Colonic mucosa (tissue), 4 donors: ENCODE measurements around the gene MMRN2. TPM values are rescaled to one million over a fixed set of nuclear protein-coding genes. Genes with fewer than 3 reads are reported as not detected.

Experiments used
- DNase-seq: peaks from one replicate; pipeline ENCODE4 v3.0.0-alpha.2; 2020
- H3K27ac ChIP-seq: fragments of 200-600 bp; one replicate; pipeline ENCODE4 v1.8.0; 2021
- H3K27me3 ChIP-seq: fragments of 200-600 bp; one replicate; pipeline ENCODE4 v1.8.0; 2021
- H3K36me3 ChIP-seq: fragments of 200-600 bp; one replicate; pipeline ENCODE4 v1.8.0; 2021
- H3K4me1 ChIP-seq: fragments of 200-600 bp; one replicate; pipeline ENCODE4 v1.8.0; 2021; ENCODE audit warnings: mild to moderate bottlenecking
- H3K4me3 ChIP-seq: fragments of 200-600 bp; one replicate; pipeline ENCODE4 v1.8.0; 2021
- H3K9ac ChIP-seq, 2 donors: one replicate each; pipeline ENCODE4 v1.7.0; 2013; ENCODE audit warnings: control low read depth in 2 of 2, low read depth in 2 of 2, low read length in 2 of 2
- H3K9me3 ChIP-seq: fragments of 200-600 bp; one replicate; pipeline ENCODE4 v1.8.0; 2021
- CTCF ChIP-seq: fragments of 200-600 bp; IDR thresholded peaks from one replicate; pipeline ENCODE4 v1.8.0; 2022; ENCODE audit warnings: antibody characterized with exemption, mild to moderate bottlenecking
- intact Hi-C: fragments of 100-400 bp; cut with DNase I; formaldehyde crosslinking; loops from one replicate; pipeline ENCODE4 v1.14.1; 2022
- total RNA-seq, 2 donors: library from RNA; stranded (reverse); fragmentation: NEBNext Ultra II Directional in 1 of 2; extraction: Animal tissue kit (Norgen Biotek cat#: 25700) in 1 of 2; gene quantifications; one replicate each; pipeline ENCODE4 v1.2.1, GENCODE V29; 2021
- donor health status: healthy.
- donor health status: DM: no; HTN: no; CAD: no.
- donor health status: DM: no; HTN: no; CAD: no.

The MMRN2 gene
- total RNA-seq, 2 donors from 2014 or later = 3.4 to 7.4 TPM

DNA sequence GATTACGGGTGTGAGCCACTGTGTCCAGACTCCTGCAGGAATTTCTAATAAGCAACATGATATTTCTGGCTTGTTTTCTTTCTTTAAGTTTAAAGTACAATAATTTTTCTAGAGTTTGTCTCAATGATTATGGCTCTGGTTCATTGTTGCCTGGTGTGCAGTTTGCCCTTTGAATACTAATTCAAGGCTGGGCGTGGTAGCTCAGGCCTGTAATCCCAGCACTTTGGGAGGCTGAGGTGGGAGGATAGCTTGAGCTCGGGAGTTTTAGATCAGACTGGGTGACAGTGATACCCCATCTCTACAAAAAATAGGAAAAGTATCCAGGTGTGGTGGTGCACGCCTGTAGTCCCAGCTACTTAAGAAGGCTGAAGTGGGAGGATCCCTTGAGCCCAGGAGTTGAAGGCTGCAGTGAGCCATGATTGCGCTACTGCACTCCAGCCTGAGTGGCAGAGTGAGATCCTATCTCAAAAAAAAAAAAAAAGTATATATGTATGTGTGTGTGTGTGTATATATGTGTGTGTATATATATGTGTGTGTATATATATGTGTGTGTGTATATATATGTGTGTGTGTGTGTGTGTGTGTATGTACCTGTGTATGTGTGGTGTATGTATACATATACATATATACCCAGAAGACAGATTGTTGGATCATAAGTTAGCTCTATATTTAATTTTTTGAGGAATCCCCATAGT is 19.1 kb upstream of the MMRN2 start:
- H3K36me3 ChIP-seq = no peaks in the 10 kb centered on the region
- no peaks in the 10 kb centered on the region for H3K27me3 ChIP-seq
- DNase-seq = no peak
- H3K4me3 ChIP-seq = no peak overlapping the region
- intact Hi-C loops = loop anchor here (10.0 kb wide), 1 partner anchor 118 kb away; the partner anchor contains the start of genes GLUD1 and SHLD2
- H3K4me1 ChIP-seq = peaks cover 4% of the 10 kb centered on the region
- no peak for TF ChIP-seq CTCF
- no peaks in the 10 kb centered on the region for H3K9me3 ChIP-seq
- no peak overlapping the region for H3K27ac ChIP-seq
- H3K9ac ChIP-seq = no peak overlapping the region

GRCh38 chr10:86974484-86974883 is 17.1 kb upstream of the MMRN2 start:
- H3K9me3 ChIP-seq = no peaks in the 10 kb centered on the region
- no peak overlapping the region for H3K27ac ChIP-seq
- no peaks in the 10 kb centered on the region for H3K36me3 ChIP-seq
- no peak for TF ChIP-seq CTCF
- DNase-seq = no peak
- H3K27me3 ChIP-seq = no peaks in the 10 kb centered on the region
- H3K4me3 ChIP-seq = no peak overlapping the region
- H3K4me1 ChIP-seq = peaks cover 4% of the 10 kb centered on the region
- intact Hi-C loops = loop anchor here (10.0 kb wide), 1 partner anchor 120 kb away; the partner anchor contains the start of genes GLUD1 and SHLD2
- H3K9ac ChIP-seq = no peak overlapping the region

DNA sequence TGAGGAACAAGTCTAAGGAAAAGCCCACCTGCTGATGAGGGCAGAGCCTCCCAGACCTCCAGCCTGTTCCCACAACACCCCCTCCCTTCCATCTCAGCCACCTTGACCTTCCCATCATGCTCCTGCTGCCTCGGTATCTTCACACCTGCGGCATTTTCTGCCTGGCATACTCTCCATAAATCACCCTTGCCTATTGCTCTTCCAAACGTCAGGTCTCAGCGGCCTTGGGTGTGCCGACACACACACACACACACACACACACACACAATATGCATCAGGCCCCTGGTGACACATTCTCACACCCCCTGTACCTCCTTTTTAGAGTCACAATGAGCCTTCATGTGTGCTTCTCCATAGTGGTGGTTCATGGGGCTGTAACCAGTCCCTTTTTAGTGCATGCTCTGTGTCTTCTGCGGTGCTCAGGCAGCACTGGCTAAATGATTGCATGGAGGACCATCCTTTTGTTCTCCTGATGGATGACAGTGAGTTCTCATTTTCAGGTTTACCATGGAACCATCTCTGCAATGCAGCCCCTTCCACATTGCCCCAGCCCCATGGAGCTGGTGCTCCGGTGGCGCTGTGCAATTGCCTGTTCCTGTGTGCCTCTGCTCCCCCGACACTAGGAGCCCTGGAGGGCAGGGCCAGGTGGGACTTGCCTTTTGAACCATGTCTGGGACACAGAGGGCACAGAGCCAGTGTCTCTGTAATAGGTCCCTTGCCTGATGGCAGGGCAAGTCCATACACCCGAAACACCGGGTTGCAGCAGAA is 15.4 kb upstream of the MMRN2 start:
- Histone ChIP-seq H3K36me3 (no peaks in the 10 kb centered on the region), H3K27ac (no peak overlapping the region), H3K4me1 (peaks cover 6% of the 10 kb centered on the region), H3K4me3 (no peak overlapping the region), H3K9ac (no peak overlapping the region), H3K27me3 (no peaks in the 10 kb centered on the region), H3K9me3 (no peaks in the 10 kb centered on the region)
- intact Hi-C loops = loop anchor here (10.0 kb wide), 1 partner anchor 122 kb away; the partner anchor contains the start of genes GLUD1 and SHLD2
- DNase-seq = no peak
- TF ChIP-seq CTCF = no peak

DNA sequence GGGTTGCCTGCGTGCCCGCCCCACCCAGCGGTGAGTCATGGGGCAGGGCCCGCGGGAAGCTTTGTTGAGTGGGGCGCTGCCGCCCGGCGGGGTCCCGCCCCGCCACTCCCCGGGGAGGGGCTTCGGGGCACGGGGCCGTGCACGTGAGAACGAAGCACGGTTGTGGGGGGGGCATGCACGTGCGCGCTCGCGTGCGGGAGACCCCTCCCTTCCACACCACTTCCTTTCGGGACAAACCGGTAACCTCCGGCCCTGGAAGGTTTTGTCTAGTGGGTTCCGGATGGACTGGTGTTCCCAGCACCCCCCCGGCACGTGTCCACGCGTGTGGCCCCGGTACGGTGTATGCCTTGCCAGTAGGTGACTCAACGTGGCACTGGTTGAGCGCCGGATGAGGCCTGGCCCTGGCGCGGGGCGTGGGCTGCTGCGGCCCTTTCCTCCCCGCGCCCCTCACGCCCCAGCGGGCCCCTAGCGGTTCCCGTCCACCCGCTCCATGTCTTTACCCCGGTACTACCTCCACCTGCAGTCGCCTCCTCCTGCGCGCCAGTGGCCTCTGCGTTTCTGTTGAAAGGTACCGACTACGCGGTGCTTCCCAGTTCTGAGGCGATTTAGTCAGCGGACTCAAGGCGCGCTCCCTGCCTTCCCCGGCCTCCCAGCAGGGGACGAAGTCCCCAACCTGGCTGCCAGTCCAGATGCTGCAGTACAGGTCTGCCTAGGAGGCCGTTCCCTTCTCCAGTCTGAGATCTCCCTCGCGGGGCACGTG is 14.0 kb upstream of the MMRN2 start:
- no peaks in the 10 kb centered on the region for H3K36me3 ChIP-seq
- TF ChIP-seq CTCF = no peak
- H3K4me1 ChIP-seq = peaks cover 9% of the 10 kb centered on the region
- H3K9ac ChIP-seq = peak overlapping the region; percentile 77 to 81
- no peaks in the 10 kb centered on the region for H3K9me3 ChIP-seq
- DNase-seq = peak; percentile 92
- H3K27me3 ChIP-seq = no peaks in the 10 kb centered on the region
- peak overlapping the region; percentile 69 for H3K27ac ChIP-seq
- intact Hi-C loops = loop anchor here (10.0 kb wide), 1 partner anchor 123 kb away; the partner anchor contains the start of genes GLUD1 and SHLD2
- H3K4me3 ChIP-seq = peak overlapping the region; percentile 39

DNA sequence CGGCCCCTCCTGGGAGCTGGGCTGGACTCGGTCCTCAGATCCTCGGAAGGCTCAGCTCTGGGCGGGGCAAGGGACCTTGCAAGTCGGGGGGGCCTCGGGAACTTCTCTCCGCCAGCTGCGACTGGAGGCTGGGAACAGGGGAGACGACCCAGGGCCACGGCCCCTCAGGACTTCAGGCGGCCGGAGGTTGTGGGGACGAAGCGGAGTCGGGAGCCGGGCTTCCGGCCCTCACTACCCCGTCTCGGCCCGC is 13.5 kb upstream of the MMRN2 start:
- Histone ChIP-seq H3K4me1 (peaks cover 9% of the 10 kb centered on the region), H3K9ac (peak overlapping the region; percentile 77 to 81), H3K27me3 (no peaks in the 10 kb centered on the region), H3K27ac (peak overlapping the region; percentile 69), H3K9me3 (no peaks in the 10 kb centered on the region), H3K4me3 (peak overlapping the region; percentile 39), H3K36me3 (no peaks in the 10 kb centered on the region)
- intact Hi-C loops = loop anchor here (10.0 kb wide), 1 partner anchor 124 kb away; the partner anchor contains the start of genes GLUD1 and SHLD2
- TF ChIP-seq CTCF = no peak
- DNase-seq = no peak
